Activated CD4-positive, alpha-beta T cell treated with anti-CD3 and anti-CD28 coated beads, Interleukin-2, amount 10 ng/mL, durations not matched to agents 7 days and 5 days (primary cell): Measurements from ENCODE around the gene KLKB1. TPM values are rescaled to one million over a fixed set of nuclear protein-coding genes. Genes with fewer than 3 reads are reported as not detected.

ENCODE experiments used
- CTCF ChIA-PET: fragments of 350-600 bp; sonication (Branson Sonifier 250); formaldehyde crosslinking; loops from one replicate; lab custom pipeline; 2021; ENCODE audit warnings: antibody characterized with exemption; lab: Charles Lee
- POLR2A ChIA-PET: fragments of 350-600 bp; sonication (Branson Sonifier 250); formaldehyde crosslinking; loops from one replicate; lab custom pipeline; 2021; ENCODE audit warnings: antibody characterized with exemption; lab: Charles Lee
- DNase-seq: peaks from one replicate; pipeline ENCODE4 v3.0.0-alpha.2; 2020
- H3K27ac Mint-ChIP-seq: one replicate; pipeline ENCODE4 v1.8.0; 2021; ENCODE audit warnings: mild to moderate bottlenecking, moderate library complexity, mixed read lengths
- H3K27me3 Mint-ChIP-seq: one replicate; pipeline ENCODE4 v1.8.0; 2021; ENCODE audit warnings: mixed read lengths
- H3K36me3 Mint-ChIP-seq: one replicate; pipeline ENCODE4 v1.8.0; 2021; ENCODE audit warnings: low read depth, mixed read lengths
- H3K4me1 Mint-ChIP-seq: one replicate; pipeline ENCODE4 v1.8.0; 2021; ENCODE audit warnings: mixed read lengths
- H3K4me3 Mint-ChIP-seq: one replicate; pipeline ENCODE4 v1.8.0; 2021; ENCODE audit warnings: mild to moderate bottlenecking, moderate library complexity, mixed read lengths
- H3K9me3 Mint-ChIP-seq: one replicate; pipeline ENCODE4 v1.8.0; 2021; ENCODE audit warnings: mixed read lengths
- total RNA-seq, 2 experiments: library from RNA; stranded (reverse); gene quantifications; one replicate each; pipeline ENCODE4 v1.2.3, GENCODE V29; 2021

KLKB1 gene
- total RNA-seq, 2 experiments from 2014 or later: 0.33 to 0.52 TPM

DNA sequence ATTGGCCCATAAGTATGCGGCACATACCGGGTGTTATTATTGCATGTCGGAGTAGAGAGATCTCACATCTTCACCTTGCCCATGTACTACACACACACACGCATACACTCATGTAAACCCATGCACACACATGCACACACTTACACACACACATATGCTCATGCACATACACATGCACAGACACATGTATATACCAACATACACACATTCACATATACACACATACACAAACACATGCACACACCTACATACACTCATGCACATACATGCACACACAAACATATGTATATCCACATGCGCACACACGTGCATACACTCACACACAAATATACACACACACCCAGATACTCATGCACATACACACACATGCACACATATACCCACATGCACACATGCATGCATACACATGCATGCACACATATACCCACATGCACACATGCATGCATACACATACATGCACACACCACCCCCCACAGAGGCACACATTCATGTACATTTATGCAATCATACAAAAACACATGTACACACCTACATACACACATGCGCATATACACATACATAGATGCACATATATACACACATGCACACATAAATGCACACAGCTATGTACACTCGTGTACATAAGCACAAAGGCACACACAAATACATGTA, 24.7 kb upstream of the KLKB1 start:
- Mint-ChIP-seq H3K27ac (peak overlapping the region; percentile 33), H3K36me3 (peaks cover under 1% of the 10 kb centered on the region), H3K27me3 (no peaks in the 10 kb centered on the region), H3K4me3 (no peak overlapping the region), H3K4me1 (peaks cover 14% of the 10 kb centered on the region), H3K9me3 (peaks cover under 1% of the 10 kb centered on the region)
- ChIA-PET POLR2A (no interaction called here), CTCF (interaction anchor here (1.6 to 1.8 kb wide), 2 partner anchors 12 to 43 kb away, joined by 5 to 15 read pairs; partner anchors contain the start of gene CYP4V2)
- DNase-seq: no peak

DNA sequence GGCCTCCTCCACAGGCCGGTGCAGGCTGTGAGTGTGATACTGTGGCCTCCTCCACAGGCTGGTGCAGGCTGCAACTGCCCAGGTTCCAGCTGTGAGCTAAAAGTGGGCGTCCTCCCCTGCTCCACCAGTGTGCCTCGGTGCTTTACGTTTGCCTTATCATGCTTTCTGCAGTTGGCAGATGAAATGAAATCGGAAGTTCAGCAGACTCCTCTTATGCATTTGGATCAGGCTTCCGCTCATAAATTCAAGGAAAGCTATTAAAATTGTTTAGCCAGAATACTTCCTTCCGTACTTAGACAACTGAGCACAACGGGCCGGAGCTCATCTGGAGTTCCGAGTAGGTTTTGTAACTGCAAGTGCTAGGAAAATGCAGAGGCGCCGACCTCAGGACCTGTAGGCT, 23.9 kb upstream of the KLKB1 start:
- H3K4me3 Mint-ChIP-seq: peak overlapping the region; percentile 31
- ChIA-PET CTCF (interaction anchor here (1.2 kb wide), 1 partner anchor 12 kb away, joined by 3 read pairs; the partner anchor contains the start of gene CYP4V2), POLR2A (no interaction called here)
- H3K27ac Mint-ChIP-seq: peak overlapping the region; percentile 79
- no peak for DNase-seq
- peaks cover 14% of the 10 kb centered on the region for H3K4me1 Mint-ChIP-seq
- H3K27me3 Mint-ChIP-seq: no peaks in the 10 kb centered on the region
- H3K9me3 Mint-ChIP-seq: peaks cover 3% of the 10 kb centered on the region
- peaks cover 3% of the 10 kb centered on the region for H3K36me3 Mint-ChIP-seq

GRCh38 chr4:186204103-186204559, 23.2 kb upstream of the KLKB1 start:
- peak; percentile 50 for DNase-seq
- peaks cover 6% of the 10 kb centered on the region for H3K9me3 Mint-ChIP-seq
- peaks cover 9% of the 10 kb centered on the region for H3K36me3 Mint-ChIP-seq
- H3K27me3 Mint-ChIP-seq: no peaks in the 10 kb centered on the region
- H3K4me1 Mint-ChIP-seq: peaks cover 14% of the 10 kb centered on the region
- peak overlapping the region; percentile 57 for H3K4me3 Mint-ChIP-seq
- CTCF ChIA-PET: interaction anchor here (0.9 to 1.2 kb wide), 2 partner anchors 13 to 136 kb away, joined by 3 read pairs; partner anchors contain the start of gene CYP4V2
- POLR2A ChIA-PET: no interaction called here
- peak overlapping the region; percentile 79 for H3K27ac Mint-ChIP-seq

DNA sequence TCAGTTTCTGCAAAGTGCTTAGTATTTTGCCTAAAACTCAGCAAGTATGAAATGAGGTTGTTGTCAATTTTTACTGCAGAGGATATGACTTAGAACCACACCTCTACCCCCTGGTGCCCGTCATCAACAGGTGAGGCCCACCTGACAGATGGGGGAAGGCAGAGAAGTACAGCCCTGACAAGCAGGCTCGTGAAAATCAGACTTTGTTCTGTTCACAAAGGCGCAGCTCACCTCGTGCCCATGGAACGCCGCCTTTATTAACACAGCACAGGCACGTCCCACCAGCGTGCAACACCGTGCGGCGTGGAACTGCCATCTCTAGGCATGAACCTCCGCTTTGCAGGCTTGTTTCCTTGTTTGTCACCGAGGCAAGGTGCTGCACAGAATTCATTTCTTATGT, 22.6 kb upstream of the KLKB1 start:
- H3K4me1 Mint-ChIP-seq: peaks cover 14% of the 10 kb centered on the region
- peaks cover 9% of the 10 kb centered on the region for H3K9me3 Mint-ChIP-seq
- no peak for DNase-seq
- ChIA-PET POLR2A (no interaction called here), CTCF (interaction anchor here (0.9 kb wide), 1 partner anchor 137 kb away, joined by 3 read pairs; no protein-coding TSS in a partner anchor)
- no peaks in the 10 kb centered on the region for H3K27me3 Mint-ChIP-seq
- peak overlapping the region; percentile 57 for H3K4me3 Mint-ChIP-seq
- H3K27ac Mint-ChIP-seq: peak overlapping the region; percentile 79
- H3K36me3 Mint-ChIP-seq: peaks cover 13% of the 10 kb centered on the region

DNA sequence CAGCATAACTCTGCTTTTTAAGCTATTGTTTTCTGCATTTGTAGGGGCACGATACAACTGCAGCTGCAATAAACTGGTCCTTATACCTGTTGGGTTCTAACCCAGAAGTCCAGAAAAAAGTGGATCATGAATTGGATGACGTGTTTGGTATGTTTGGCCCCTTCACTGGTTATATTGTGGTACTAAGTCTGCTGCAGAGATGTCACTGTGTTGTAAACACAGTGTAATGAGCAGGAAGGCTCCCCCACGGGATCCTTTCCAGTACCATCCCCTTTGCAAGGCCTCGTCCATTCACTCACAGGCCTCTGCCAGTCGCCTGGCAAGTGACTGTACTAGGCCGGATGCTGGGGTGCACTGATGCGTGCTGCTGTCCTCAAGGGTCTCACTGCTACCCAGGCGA, 22.2 kb upstream of the KLKB1 start:
- no peak for DNase-seq
- H3K27me3 Mint-ChIP-seq: no peaks in the 10 kb centered on the region
- no peak overlapping the region for H3K4me3 Mint-ChIP-seq
- no peak overlapping the region for H3K27ac Mint-ChIP-seq
- peaks cover 15% of the 10 kb centered on the region for H3K36me3 Mint-ChIP-seq
- POLR2A ChIA-PET: no interaction called here
- peaks cover 9% of the 10 kb centered on the region for H3K9me3 Mint-ChIP-seq
- peaks cover 14% of the 10 kb centered on the region for H3K4me1 Mint-ChIP-seq
- CTCF ChIA-PET: no interaction called here

- Mint-ChIP-seq H3K27me3 (no peaks in the 10 kb centered on the region), H3K4me1 (no peaks in the 10 kb centered on the region), H3K27ac (no peak overlapping the region), H3K4me3 (no peak overlapping the region), H3K9me3 (no peaks in the 10 kb centered on the region), H3K36me3 (no peaks in the 10 kb centered on the region)
- CTCF ChIA-PET: no interaction called here
- no peak for DNase-seq
- POLR2A ChIA-PET: no interaction called here
These were observed 10.8 kb upstream of the KLKB1 start for GRCh38 chr4:186216465-186217024.

DNA sequence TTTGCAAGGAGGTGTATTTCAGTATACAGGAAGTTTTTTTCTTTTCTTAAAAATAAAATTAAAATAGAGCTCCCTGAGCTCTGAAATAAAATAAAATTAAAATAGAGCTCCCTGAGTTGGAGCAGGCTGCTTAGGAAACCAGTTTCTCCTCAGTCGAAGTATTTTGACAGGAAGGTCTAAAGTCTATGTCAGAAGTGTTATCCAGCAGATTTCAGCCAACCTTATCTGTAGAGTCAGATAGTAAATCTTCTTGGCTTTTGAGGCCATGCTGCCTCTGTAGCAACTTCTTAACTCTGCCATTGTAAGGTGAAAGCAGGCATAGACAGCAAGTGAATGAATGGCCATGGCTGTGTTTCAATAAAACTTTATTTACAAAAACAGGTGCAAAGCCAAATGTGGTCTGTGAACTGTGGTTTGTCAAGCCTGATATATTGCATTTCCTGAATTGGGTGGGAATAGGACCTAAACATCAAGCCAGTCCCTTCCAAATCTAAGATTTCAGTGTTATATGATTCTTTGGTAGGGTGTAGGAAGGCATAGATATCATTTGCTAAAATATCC, 9.5 kb upstream of the KLKB1 start:
- Mint-ChIP-seq H3K4me3 (no peak overlapping the region), H3K9me3 (no peaks in the 10 kb centered on the region), H3K27me3 (no peaks in the 10 kb centered on the region), H3K27ac (no peak overlapping the region), H3K4me1 (no peaks in the 10 kb centered on the region), H3K36me3 (no peaks in the 10 kb centered on the region)
- ChIA-PET POLR2A (no interaction called here), CTCF (no interaction called here)
- DNase-seq: no peak

- ChIA-PET CTCF (no interaction called here), POLR2A (no interaction called here)
- no peak for DNase-seq
- H3K36me3 Mint-ChIP-seq: no peaks in the 10 kb centered on the region
- no peak overlapping the region for H3K4me3 Mint-ChIP-seq
- H3K9me3 Mint-ChIP-seq: peaks cover 17% of the 10 kb centered on the region
- H3K27me3 Mint-ChIP-seq: no peaks in the 10 kb centered on the region
- no peak overlapping the region for H3K27ac Mint-ChIP-seq
- no peaks in the 10 kb centered on the region for H3K4me1 Mint-ChIP-seq
These were observed 5.7 kb upstream of the KLKB1 start for GRCh38 chr4:186221624-186222023.

GRCh38 chr4:186225848-186226247, 1.5 kb upstream of the KLKB1 start:
- no peaks in the 10 kb centered on the region for H3K36me3 Mint-ChIP-seq
- H3K9me3 Mint-ChIP-seq: peaks cover 23% of the 10 kb centered on the region
- POLR2A ChIA-PET: no interaction called here
- DNase-seq: no peak
- H3K4me1 Mint-ChIP-seq: no peaks in the 10 kb centered on the region
- H3K4me3 Mint-ChIP-seq: no peak overlapping the region
- H3K27me3 Mint-ChIP-seq: no peaks in the 10 kb centered on the region
- CTCF ChIA-PET: no interaction called here
- H3K27ac Mint-ChIP-seq: no peak overlapping the region

- Mint-ChIP-seq H3K27me3 (no peaks in the 10 kb centered on the region), H3K27ac (no peak overlapping the region), H3K4me3 (no peak overlapping the region), H3K9me3 (peaks cover 23% of the 10 kb centered on the region), H3K36me3 (no peaks in the 10 kb centered on the region), H3K4me1 (no peaks in the 10 kb centered on the region)
- POLR2A ChIA-PET: no interaction called here
- CTCF ChIA-PET: no interaction called here
- DNase-seq: no peak
These were observed 652 bp upstream of the KLKB1 start for GRCh38 chr4:186226521-186227189.

DNA sequence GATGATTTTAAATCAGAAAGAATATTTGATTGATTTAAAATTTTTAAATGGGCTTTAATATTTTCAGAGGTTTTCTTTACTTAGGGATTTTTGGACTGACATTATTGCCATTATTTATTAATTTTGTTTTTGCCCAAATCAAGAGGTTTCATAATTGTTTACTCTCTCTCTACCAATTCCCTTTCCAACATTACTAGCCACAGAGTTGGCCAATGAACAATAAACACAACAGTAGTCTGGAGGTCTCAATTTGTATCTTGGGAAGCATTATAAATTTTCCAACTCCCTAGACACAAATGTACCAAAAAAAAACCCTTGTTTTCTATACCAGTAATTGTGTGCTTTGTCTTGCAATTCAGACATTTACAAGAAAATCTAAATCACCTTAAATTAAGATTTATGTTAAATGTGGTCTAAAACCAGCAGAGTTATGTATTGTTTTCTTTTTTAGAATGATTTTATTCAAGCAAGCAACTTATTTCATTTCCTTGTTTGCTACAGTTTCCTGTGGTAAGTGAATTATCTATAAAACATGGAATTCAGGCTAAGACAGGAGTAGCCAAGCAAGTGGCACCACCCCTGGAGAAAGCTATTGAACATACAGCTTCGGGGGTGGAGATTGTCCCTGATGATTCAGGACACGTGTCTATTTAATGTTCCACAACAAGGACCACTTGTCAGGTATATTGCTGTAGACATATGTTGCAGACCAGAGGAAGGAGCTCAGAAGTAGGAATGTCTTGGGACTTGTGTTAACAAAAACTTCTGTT, 622 bp downstream of the KLKB1 start:
- Mint-ChIP-seq H3K27me3 (no peaks in the 10 kb centered on the region), H3K27ac (no peak overlapping the region), H3K36me3 (no peaks in the 10 kb centered on the region), H3K4me3 (no peak overlapping the region), H3K4me1 (no peaks in the 10 kb centered on the region), H3K9me3 (peaks cover 22% of the 10 kb centered on the region)
- POLR2A ChIA-PET: no interaction called here
- no peak for DNase-seq
- CTCF ChIA-PET: no interaction called here

- no peaks in the 10 kb centered on the region for H3K4me1 Mint-ChIP-seq
- CTCF ChIA-PET: no interaction called here
These were observed 1.2 kb downstream of the KLKB1 start for GRCh38 chr4:186228514-186228894.

More at GRCh38 chr4:186228514-186228894, 1.2 kb downstream of the KLKB1 start:
- Mint-ChIP-seq H3K27me3 (no peaks in the 10 kb centered on the region), H3K36me3 (no peaks in the 10 kb centered on the region), H3K27ac (no peak overlapping the region), H3K9me3 (peaks cover 20% of the 10 kb centered on the region), H3K4me3 (no peak overlapping the region)
- POLR2A ChIA-PET: no interaction called here
- no peak for DNase-seq
